Fibroblast of lung (primary cell): ENCODE results near the gene PBX4.

Experiments used
- CTCF ChIP-seq, 2 donors: IDR thresholded peaks in 1 of 2; conservative IDR thresholded peaks in 1 of 2; 1 replicate in 1 of 2; 2 replicates in 1 of 2; pipeline ENCODE4 v1.5.1; 2011 to 2012; ENCODE audit warnings: low read length in 2 of 2, control low read depth in 1 of 2, inconsistent platforms in 1 of 2, low read depth in 1 of 2, mild to moderate bottlenecking in 1 of 2
- EZH2 ChIP-seq: IDR thresholded peaks from 2 replicates; pipeline ENCODE4 v1.5.1; 2012; ENCODE audit warnings: low read length, control low read depth, mild to moderate bottlenecking; ENCODE audit errors: missing control alignments

GRCh38 chr19:19541616-19542015 lies 76.9 kb downstream of the PBX4 start:
- no peak for TF ChIP-seq CTCF (conservative IDR thresholded peaks at IDR 0.05 in 1 of 2, IDR thresholded peaks at IDR 0.05 in 1 of 2; ENCODE audit: low read depth in 1 of 2, low read length in 2 of 2)
- no peak for TF ChIP-seq EZH2
